ENCODE measurements around the gene CLC. TPM values are rescaled to one million over a fixed set of nuclear protein-coding genes. Genes with fewer than 3 reads are reported as not detected.

CLC gene
- not detected for total RNA-seq
- polyA plus RNA-seq (ENCODE audit: insufficient read depth, low read depth, low replicate concordance) = 0.61 TPM
- long read RNA-seq, donor 1, partial matches to known transcripts = 0 of 2 reads
- long read RNA-seq, donor 1, other reads (novel, unspliced or antisense) = 0 of 2 reads
- long read RNA-seq, donor 2 = 0 reads

GRCh38 chr19:39737891-39738290, at the start of gene CLC:
Gene CLC (minus strand): TSS chr19:39738029. CDS start chr19:39737952, 77 bp downstream.
- TF ChIP-seq CTCF (IDR thresholded peaks at IDR 0.05) (no peak), POLR2A (IDR thresholded peaks at IDR 0.05) (no peak)
- H3K36me3 ChIP-seq (ENCODE audit: low read depth, missing control alignments) = no peaks in the 10 kb centered on the region
- no peak within 1 kb of the TSS for H3K4me3 ChIP-seq
- H3K27ac ChIP-seq = no peak within 1 kb of the TSS
- DNase-seq = no peak
- no peaks in the 10 kb centered on the region for H3K27me3 ChIP-seq
- H3K4me1 ChIP-seq = no peaks in the 10 kb centered on the region
- H3K9me3 ChIP-seq = no peaks in the 10 kb centered on the region
- 44 to 45% methylated on average over 3 of the region's 3 CpGs for WGBS, 2 donors
- intact Hi-C loops (cut with DNase I; ENCODE audit: low total_unique reads) = no loop called here

DNA sequence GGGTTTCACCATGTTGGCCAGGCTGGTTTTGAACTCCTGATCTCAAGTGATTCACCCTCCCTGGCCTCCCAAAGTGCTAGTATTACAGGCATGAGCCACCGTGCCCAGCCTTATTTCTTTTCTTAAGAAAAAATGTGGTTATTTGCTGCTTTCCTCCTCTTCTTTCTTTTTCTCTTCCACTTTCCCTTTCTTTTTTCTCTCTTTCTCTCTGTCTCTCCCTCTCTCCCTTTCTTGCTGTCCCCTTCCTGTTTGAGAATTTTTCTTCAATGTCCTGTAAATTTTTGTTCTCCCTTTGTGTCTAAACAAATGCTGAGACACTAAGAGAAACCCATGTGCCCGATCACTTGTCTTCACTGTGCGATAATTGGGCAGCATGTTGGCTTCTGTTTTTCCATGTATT, 43.1 kb upstream of the CLC start:
- no peaks in the 10 kb centered on the region for H3K27me3 ChIP-seq
- DNase-seq = no peak
- H3K27ac ChIP-seq = no peak overlapping the region
- H3K4me1 ChIP-seq = no peaks in the 10 kb centered on the region
- 87 to 95% methylated on average over 3 of the region's 3 CpGs for WGBS, 2 donors
- H3K4me3 ChIP-seq = no peak overlapping the region
- no peaks in the 10 kb centered on the region for H3K9me3 ChIP-seq
- intact Hi-C loops (cut with DNase I; ENCODE audit: low total_unique reads) = no loop called here
- no peaks in the 10 kb centered on the region for H3K36me3 ChIP-seq (ENCODE audit: low read depth, missing control alignments)
- TF ChIP-seq CTCF (IDR thresholded peaks at IDR 0.05) (no peak), POLR2A (IDR thresholded peaks at IDR 0.05) (no peak)

DNA sequence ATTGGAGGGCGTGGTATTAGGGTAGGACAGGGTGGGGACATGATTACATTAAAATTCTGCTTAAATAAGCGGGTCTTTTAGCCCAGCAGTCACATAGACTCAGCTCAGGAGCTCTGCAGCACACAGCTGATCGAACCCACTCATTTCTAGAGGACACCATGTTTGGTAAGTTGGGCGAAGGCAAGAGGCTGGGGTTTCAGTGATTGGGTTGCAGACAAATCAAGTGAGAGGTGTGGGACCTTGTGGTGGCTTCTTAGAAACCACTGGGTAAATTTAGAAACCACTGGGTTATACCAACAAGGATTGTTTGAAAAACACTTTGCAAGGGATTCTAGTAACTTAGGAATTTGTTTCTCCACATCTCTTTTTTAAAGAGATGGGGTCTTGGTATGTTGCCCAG, 40.9 kb upstream of the CLC start, which contains the start of gene LEUTX:
Gene LEUTX, plus strand, starts transcription at position 92 of the 400 bp plus-strand sequence. Its CDS starts 67 bp downstream, at position 159.
- Histone ChIP-seq H3K27me3 (no peaks in the 10 kb centered on the region), H3K4me3 (no peak within 1 kb of the TSS), H3K4me1 (no peaks in the 10 kb centered on the region), H3K27ac (no peak within 1 kb of the TSS), H3K36me3 (ENCODE audit: low read depth, missing control alignments) (no peaks in the 10 kb centered on the region), H3K9me3 (no peaks in the 10 kb centered on the region)
- no peak for DNase-seq
- WGBS, 2 donors = 81 to 85% methylated on average over 4 of the region's 4 CpGs
- TF ChIP-seq POLR2A (IDR thresholded peaks at IDR 0.05) (no peak), CTCF (IDR thresholded peaks at IDR 0.05) (no peak)
- intact Hi-C loops (cut with DNase I; ENCODE audit: low total_unique reads) = no loop called here

DNA sequence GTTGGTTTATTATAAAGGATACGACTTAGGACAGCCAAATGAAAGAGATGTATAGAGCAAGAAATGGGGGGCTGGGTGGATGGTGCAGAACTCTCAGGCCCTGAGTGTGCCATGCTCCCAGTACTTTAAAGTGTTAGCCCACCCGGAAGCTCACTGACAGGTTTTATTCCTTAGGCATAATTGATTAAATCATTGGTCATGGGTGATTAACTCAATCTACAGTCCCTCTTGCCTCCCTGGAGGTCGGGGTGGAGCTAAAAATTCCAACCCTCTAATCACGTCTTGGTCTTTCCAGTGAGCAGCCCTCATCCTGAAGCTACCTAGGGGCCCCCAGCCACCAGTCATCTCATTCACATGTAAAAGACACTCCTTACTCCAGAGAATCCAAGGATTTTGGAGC, 31.0 kb upstream of the CLC start:
- no peak for DNase-seq
- TF ChIP-seq CTCF (IDR thresholded peaks at IDR 0.05) = no peak
- H3K4me1 ChIP-seq = no peaks in the 10 kb centered on the region

GRCh38 chr19:39768334-39768733, 30.5 kb upstream of the CLC start:
- intact Hi-C loops (cut with DNase I; ENCODE audit: low total_unique reads) = no loop called here
- Histone ChIP-seq H3K9me3 (no peaks in the 10 kb centered on the region), H3K4me3 (no peak overlapping the region), H3K36me3 (ENCODE audit: low read depth, missing control alignments) (no peaks in the 10 kb centered on the region), H3K4me1 (no peaks in the 10 kb centered on the region), H3K27ac (no peak overlapping the region), H3K27me3 (no peaks in the 10 kb centered on the region)
- no peak for DNase-seq
- no peak for TF ChIP-seq POLR2A (IDR thresholded peaks at IDR 0.05)
- TF ChIP-seq CTCF (IDR thresholded peaks at IDR 0.05) = no peak
- 71 to 78% methylated on average over 8 of the region's 8 CpGs for WGBS, 2 donors

More for the DNA sequence above, 31.0 kb upstream of the CLC start:
- WGBS, 2 donors = 62 to 67% methylated on average over 4 of the region's 4 CpGs
- intact Hi-C loops (cut with DNase I; ENCODE audit: low total_unique reads) = no loop called here
- Histone ChIP-seq H3K27ac (no peak overlapping the region), H3K36me3 (ENCODE audit: low read depth, missing control alignments) (no peaks in the 10 kb centered on the region), H3K27me3 (no peaks in the 10 kb centered on the region), H3K9me3 (no peaks in the 10 kb centered on the region), H3K4me3 (no peak overlapping the region)
